ENCODE measurements around the gene CALR3.
"Not testable (repeated sequence)": the region's sequence is repeated elsewhere in the genome, so short reads cannot be mapped to it uniquely, and the experiment has no call there.

Gene CALR3

DNA sequence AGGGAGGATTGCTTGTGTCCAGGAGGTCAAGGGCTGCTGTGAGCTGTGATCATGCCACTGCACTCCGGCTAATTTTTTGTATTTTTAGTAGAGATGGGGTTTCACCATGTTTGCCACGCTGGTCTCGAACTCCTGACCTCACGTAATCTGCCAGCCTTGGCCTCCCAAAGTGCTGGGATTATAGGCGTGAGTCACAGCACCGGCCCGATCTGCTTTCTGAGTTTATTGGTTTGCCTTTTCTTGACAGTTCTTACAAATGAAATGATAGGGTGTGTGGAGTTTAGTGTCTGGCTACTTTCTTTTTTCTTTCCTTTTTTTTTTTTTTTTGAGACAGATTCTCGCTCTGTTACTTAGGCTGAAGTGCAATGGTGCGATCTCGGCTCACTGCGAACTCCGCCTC lies 1.1 kb upstream of the CALR3 start:
- no peak for DNase-seq (ENCODE audit: low spot score)

DNA sequence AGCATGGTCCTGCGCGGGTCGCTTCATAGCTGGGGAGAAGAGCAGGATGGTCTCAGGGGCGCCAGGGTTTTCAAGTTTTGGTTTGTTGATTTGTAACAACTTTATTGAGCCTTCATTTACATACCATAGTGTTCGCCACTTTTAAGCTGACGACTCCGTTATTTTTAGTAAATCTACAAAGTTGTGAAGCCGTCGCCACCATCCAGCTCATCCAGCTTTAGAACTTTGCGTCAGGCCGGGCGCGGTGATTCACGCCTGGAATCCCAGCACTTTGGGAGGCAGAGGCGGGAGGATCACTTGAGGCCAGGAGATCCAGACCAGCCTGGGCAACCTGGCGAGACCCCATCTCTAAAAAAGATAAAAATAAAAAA lies 631 bp upstream of the CALR3 start:
- no peak for DNase-seq (ENCODE audit: low spot score)

DNA sequence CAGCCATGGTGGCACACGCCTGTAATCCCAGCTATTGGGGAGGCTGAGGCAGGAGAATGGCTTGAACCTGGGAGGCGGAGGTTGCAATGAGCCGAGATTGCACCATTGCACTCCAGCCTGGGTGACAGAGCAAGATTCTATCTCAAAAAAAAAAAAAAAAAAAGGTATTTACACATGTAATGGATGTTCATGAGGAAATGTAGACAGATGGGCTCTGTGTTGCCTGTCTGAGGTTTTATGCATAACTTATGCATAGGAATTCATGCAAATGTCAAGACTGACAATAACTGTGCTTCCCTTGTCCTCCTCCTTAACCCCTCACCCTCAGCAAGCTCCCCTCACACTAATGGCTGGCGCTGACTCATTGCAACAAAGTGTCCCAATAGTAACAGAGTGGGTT lies 9.5 kb downstream of the CALR3 start:
- DNase-seq (ENCODE audit: low spot score) = not testable (repeated sequence)

DNA sequence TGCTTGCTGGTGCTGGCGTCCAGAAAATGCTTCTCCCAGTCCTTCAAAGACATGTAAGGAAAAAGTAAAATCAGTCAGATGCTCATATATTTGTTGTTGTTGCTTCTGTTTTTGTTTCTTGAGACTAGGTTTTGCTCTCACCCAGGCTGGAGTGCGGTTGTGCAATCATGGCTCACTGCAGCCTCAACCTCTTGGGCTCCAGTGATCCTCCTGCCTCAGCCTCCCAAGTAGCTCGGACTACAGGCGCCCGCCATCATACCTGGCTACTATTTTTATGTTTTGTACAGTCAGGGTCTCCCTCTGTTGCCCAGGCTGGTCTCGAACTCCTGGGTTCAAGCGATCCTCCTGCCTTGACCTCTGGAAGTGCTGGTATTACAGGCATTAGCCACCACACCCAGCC lies 13.2 kb downstream of the CALR3 start:
- DNase-seq (ENCODE audit: low spot score) = no peak

DNA sequence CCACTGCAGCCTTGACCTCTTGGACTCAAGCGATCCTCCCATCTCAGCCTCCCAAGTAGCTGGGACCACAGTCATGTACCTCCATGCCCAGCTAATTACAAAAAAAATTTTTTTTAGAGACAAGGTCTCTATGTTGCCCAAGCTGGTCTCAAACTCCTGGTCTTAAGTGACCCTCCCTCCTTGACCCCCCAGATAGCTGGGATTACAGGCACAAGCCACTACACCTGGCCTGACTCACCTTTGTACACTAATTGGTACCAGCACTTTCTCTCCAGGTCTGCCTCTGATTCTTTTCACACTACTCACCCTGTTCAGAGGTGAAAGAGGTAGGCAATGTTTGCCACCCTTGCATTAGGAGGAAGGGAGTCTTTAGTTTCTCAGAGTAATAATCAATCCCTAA lies 18.7 kb downstream of the CALR3 start:
- no peak for DNase-seq (ENCODE audit: low spot score)

DNA sequence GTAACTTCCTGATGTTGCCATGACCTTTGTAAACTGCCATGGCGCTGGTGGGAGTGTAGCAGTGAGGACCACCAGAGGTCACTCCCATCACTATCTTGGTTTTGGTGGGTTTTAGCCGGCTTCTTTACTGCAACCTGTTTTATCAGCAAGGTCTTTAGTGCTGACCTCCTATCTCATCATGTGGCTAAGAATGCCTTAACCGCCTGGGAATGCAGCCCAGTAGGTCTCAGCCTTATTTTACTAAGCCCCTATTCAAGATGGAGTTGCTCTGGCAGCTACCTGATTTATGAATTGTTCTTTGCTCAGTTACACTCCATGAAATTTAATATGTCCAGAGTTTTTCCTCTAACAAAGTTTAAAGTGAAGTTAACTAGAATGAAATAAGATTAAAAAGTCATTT lies 19.6 kb downstream of the CALR3 start:
- DNase-seq (ENCODE audit: low spot score) = no peak

DNA sequence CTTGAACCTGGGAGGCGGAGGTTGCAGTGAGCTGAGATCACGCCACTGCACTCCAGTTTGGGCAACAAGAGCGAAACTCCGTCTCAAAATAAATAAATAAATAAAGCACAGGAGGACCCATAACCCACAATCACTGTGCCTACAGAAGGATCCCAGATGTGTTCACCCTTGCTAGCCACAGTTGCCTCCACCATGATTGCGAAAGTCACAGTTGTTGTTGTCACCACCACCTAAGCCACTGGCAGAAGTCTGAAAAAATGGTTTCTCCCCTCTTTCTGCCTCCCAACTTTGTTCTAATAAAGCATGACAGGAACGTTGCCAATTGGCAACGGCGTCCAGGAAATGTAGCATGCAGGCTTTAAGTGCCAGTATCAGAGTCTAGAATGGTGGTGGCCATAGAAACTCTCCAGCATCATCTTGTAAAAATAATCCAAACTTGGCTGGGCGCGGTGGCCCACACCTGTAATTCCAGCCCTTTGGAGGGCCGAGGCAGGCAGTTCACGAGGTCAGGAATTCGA lies 22.0 kb downstream of the CALR3 start:
- DNase-seq (ENCODE audit: low spot score) = no peak

DNA sequence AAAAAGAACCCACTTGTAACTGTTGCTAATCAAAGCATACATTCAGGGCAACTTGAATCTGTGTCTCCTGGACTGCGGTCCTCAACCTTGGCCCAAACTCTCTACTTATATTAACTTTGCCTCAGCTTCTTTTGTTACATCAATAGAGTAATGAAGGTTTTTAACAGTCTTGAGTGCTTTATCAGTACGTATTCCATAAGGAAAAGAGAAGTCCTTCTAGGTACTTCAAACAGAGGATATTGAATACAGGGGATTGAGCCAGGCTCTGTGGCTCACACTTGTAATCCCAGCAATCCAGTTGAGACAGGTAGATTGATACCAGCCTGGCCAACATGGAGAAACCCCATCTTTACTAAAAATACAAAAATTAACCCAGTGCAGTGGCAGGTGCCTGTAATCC lies 23.0 kb downstream of the CALR3 start:
- no peak for DNase-seq (ENCODE audit: low spot score)

DNA sequence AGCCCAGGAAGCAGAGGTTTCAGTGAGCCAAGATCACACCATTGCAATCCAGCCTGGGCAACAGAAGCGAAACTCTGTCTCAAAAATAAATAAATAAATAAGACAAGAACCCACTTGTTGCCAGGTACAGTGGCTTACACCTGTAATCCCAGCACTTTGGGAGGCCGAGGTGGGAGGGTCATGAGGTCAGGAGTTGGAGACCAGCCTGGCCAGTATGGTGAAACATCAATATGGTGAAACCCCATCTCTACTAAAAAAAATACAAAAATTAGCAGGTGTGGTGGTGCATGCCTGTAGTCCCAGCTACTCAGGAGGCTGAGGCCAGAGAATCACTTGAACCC lies 23.4 kb downstream of the CALR3 start:
- not testable (repeated sequence) for DNase-seq (ENCODE audit: low spot score)

DNA sequence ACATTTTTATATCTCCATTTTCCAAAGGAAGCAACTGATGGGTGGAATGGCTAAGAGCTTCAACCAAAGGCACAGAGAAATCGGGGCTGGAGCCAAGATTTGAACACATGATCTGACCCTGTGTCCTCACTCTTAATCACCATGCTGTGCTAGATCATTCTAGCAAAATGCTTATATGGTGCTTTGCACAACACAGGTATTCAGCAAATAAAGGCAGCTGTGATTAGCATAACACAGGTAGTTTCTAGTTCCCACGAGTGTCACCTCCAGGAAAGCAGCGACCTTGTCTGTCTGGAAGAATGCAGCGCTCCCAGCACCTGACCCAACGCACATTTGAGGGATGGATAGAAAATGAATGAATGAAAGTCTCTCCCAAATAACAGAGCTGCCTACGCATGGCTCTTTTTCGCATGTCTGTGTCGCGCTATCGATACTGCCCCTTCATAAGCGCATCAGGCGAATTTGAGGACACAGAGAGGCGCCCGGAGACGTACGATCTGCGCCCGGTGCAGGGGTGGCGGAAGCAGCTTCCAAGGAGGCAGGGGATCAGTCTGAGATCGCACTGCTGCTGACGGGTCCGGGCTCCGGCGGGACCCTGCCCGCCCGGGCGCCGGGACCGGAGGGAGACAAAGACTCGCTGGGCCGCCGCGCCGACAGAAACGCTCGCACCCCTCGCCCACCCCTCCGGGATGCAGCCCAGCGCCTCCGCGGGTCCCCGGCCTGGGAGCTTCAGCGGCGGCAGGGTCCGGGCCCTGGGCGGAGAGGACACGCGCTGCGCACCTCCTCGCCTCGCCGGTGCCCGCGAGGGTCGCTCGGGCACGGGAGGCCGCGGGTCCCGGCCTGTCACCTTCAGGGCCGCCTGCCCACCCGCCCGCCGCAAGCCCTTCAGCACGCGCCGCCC lies 24.8 kb downstream of the CALR3 start:
- DNase-seq (ENCODE audit: low spot score) = peak; percentile 28

DNA sequence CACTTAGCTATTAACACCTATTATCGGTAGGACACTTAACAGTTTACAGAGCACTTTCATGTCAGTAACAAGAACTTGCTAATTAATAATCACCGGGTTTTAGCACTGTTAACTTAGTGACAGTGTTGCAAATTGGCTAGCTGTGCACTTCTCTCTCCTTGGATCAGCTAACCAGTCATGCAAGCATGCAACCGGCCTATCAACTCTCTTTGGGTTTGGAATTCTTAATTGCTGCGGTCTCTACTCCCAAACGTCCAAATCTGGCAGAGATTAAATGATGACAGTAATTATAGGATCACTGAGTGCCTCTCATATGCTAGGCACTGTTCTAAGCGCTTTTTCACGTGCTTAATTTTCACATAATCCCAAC lies 25.4 kb downstream of the CALR3 start:
- DNase-seq (ENCODE audit: low spot score) = no peak

DNA sequence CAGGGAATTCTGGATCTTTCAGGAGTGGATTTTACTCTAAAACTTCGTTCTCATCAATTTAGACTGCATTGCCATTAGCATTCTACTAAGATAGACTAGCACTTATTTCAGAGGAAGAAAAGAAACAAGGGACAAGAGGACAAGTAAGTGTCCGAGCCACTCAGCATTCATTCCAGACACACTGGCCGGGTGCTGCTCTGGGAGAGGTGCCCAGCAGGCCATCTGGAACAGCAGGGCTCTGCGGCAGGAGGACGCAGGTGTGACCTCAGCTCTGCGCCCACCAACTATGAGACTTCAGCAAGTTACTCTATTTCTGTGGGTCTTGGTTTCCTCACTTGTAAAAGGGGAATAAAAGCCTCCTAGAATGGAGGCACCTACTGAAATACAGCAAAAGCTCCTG lies 28.4 kb downstream of the CALR3 start:
- no peak for DNase-seq (ENCODE audit: low spot score)

DNA sequence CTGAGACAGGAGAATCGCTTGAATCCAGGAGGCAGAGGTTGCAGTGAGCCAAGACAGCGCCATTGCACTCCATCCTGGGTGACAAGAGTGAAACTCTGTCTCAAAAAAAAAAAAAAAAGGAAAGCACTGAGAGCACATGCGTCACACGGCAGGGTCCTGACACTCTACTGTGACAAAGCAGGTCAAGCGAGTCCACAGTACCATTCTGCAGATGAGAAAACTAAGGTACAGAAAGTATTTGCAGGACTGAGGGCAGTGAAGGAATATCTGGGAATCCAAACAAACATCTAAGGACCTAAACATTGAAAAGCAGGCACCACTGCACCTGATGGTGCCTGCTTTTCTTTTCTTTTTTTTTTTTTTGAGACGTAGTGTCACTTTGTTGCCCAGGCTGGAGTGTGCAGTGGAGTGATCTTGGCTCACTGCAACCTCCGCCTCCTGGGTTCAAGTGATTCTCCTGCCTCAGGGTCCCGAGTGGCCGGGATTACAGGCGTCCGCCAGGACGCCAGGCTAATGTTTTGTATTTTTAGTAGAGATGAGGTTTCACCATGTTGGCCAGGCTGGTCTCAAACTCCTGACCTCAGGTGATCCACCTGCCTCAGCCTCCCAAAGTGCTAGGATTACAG lies 29.1 kb downstream of the CALR3 start:
- not testable (repeated sequence) for DNase-seq (ENCODE audit: low spot score)

DNA sequence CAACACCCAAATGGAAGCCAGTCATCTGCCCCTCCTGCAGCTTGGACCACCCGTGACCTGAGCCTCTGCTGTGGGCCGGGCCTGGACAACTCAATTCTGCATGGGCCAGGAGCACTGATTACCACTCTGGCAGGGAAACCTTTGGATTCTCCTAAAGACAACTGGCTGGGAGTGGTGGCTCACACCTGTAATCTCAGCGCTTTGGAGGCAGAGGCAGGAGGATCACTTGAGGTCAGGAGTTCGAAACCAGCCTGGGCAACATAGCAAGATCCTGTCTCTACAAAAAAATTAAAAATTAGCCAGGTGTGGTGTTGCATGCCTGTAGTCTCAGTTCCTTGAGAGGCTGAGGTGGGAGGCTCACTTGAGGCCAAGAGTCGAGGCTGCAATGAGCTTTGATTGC lies 30.7 kb downstream of the CALR3 start:
- no peak for DNase-seq (ENCODE audit: low spot score)

DNA sequence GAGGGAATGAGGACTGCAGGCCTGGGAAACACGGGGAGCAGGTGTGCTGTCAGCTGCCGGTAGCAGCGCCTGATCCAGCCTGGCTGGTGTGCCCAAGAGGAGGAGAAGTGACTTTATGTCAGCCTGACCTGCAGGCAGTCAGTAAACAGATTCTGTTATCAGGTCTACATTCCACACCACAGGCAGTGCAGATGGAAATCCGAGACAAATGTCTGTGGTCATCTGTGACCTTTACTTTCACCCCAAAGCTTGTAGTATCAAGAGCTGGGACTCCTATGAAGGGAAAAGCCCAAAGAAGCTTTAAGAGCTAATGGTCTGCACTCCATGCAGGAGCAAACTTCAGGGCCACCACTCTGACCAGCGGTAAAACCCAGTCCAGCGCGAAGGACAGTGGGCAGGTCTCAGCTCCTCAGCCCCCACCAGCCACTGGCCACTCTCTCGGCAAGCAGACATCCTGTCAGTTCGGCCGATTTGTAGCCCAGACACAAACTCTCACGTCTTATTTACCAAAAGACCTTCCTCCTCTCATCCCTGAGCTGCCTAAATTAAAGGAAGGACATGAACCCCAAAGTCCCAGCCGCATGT lies 31.9 kb downstream of the CALR3 start:
- DNase-seq (ENCODE audit: low spot score) = no peak

DNA sequence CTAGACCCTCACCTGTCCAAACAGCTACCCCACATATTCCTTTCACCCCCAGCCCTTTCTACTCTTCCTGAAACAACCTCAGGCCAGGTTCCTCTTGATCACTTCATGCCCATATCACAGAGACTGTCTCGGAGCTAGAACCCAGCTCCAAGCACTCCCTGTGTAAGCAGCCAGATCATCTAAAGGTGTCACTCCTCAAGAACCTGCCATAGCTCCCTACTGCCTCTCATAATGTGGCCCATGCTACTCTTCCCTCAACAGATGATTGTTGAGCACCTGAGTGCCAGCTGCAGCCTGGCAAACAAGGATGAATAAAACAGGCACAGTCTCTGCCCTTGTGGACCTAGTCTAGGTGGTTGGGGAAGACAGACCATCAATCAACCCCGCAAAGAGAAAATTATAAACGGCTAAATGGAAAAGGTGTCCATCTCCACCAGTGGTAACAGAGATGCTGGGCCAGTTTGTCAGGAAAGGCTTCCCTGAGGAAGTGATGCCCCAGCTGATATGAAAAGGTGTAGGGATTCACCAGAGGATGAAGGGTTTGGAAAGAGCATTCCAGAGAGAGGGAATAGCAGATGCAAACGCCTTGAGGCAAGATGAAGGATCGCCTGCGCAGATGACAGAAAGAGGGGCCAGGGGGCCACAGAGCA lies 32.5 kb downstream of the CALR3 start:
- no peak for DNase-seq (ENCODE audit: low spot score)

DNA sequence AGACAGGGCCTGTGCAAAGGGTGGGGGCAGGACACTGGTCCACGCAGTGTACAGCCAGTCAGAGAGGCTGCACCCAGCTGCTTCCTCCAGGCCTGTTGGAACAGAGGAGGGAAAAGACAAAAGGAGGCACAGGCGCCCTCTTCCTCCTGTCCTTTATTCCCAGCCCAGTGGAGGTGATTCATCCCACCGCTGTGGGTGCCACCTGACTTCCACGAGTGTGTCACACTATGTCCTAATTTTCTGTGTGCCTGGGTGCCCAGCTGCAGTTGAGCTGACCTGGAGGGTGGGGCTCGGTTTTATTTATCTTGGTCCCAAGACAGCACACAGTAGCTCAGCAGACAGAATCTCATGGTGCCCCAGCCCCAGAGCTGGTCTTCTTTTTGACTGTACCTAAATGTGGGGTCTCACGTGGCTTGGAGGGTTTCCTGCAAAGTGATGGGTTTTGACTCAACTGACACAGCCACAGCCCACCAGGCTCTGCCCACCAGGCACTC lies 33.2 kb downstream of the CALR3 start:
- DNase-seq (ENCODE audit: low spot score) = peak; percentile 60

DNA sequence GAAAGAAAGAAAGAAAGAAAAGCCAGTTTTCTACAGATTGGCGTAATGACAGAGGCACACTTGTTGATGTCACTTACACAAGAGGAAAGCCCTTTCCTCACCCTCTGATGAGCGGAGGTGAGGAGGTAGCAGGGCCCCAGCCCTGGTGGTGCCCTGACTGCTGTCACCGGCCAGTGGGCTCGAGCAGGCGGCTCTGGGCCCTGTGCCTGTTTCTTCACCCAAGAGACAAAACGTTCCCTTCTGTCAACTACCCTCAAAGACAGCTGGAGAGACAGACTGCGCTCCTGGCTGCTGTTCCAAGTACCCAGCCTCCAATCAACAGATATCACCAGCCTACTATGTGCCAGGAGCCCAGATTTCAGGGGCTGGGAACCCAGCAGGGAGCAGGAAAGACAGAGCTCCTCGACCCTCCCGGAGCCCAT lies 34.3 kb downstream of the CALR3 start:
- no peak for DNase-seq (ENCODE audit: low spot score)

DNA sequence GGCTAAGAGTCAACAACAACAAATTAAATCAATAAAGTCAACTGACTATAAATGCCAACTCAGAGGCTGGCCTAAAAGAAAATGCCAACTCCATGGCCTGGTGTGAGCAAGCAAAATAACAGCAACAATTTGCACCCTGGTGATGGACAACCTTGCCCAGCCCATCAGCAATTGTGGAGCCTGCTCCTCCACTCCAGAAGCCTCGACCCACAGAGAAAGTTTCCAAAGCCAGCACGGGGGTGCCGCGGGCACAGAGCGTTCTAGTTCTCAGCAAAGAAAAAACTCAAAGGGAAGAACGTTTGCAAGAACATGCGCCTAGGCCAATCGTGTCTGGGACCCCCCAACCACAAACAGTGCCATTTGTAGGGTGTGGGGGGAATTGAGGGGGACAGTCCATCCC lies 35.5 kb downstream of the CALR3 start:
- no peak for DNase-seq (ENCODE audit: low spot score)

DNA sequence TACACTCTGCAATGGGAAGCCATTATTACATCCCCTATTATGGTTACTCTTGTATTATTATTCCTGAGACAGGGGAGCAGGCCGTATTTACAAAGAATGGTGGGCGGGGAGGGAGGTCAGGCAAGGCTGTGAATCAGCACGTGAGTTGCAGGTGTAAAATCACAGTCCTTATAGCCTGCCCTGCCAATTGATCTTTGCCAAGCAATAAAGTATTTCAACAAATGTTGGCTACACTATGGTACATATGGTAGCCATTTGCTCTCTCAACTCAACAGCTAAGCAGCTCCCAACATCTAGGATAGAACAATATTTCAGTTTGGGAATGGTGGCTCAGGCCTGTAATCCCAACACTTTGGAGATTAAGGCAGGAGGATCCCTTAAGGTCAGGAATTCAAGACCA lies 36.3 kb downstream of the CALR3 start:
- DNase-seq (ENCODE audit: low spot score) = no peak

DNA sequence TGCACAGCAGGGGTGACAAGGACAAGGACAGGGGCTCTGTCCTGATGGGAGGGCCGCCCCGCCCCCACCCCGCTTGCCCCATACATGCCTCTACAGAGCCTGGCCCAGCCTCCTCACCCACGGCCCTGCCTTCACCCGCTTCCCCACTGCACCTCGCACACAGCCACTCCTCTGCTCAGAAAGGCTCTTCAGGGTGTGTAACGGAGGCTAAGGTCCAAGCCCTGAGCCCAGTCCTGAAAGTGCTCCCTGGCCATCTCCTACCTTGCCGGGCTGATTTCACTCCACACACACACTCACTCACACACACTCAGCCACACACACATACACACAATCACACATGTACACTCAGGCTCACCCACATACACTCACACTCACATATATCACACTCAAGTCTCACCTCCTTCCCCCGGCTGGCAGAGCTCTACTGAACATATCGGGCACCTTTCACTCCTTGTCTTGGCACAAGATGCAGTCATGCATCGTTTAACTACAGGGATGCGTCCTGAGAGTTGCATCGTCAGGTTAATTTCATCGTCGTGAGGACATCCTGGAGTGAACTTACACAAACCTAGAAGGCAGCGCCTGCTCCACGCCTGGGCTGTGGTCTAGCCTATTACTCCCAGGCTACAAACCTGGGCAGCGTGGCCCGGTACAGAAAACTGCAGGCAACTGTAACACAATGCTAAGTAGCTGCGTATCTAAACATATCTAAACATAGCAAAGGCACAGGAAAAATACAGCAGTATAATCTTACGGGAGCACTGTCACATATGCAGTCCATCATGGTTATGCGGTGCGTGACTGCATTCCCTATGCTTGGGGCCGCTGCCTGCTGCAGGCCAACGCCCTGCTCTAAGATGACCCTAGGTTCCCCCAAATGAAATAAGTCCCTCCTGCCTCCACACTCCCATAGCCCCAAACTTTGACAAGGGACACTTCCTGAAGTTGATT lies 37.3 kb downstream of the CALR3 start:
- no peak for DNase-seq (ENCODE audit: low spot score)

DNA sequence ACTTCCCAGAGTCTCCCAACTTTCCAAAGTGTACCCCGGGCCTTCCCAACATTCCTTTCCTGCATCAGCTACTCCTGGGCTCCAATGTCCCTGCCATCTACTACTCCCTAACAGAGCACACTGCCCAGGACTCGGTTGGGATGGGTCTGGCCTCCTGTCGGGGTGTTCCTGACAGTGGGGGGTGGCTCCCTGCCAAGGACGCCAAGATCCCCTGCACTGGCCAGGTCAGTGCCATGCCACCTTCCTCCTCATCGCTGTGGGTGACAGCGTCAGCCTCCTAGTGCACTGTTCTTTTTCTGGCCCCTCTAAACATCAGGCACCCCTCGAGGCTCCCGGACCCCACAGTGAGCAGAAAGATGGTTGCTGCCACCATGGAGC lies 38.0 kb downstream of the CALR3 start:
- no peak for DNase-seq (ENCODE audit: low spot score)
